Caco-2 (cell line): Measurements from ENCODE around the gene CDCP1. TPM values are rescaled to one million over a fixed set of nuclear protein-coding genes. Genes with fewer than 3 reads are reported as not detected.
"Not testable (repeated sequence)": the region's sequence is repeated elsewhere in the genome, so short reads cannot be mapped to it uniquely, and the experiment has no call there.

Experiments used
- BruUV-seq: library from RNA; stranded (reverse); fragments of 400-500 nt; replicated peaks from 2 replicates; lab custom pipeline; 2021; lab: Mats Ljungman, UMichigan
- CTCF ChIA-PET: fragments of 300-600 bp; sonication (Branson Sonifier 250); formaldehyde crosslinking; loops from one replicate; lab custom pipeline; 2022; ENCODE audit warnings: antibody characterized with exemption; lab: Charles Lee
- POLR2A ChIA-PET: fragments of 300-600 bp; sonication (Branson Sonifier 250); formaldehyde crosslinking; loops from one replicate; lab custom pipeline; 2022; ENCODE audit warnings: antibody characterized with exemption; lab: Charles Lee
- DNase-seq, 2 experiments: peaks; one replicate each; pipeline versions ENCODE4 v3.0.0 to v3.0.0-alpha.2; 2020 to 2022
- H3K27me3 ChIP-seq: replicated peaks from 2 replicates; pipeline ENCODE4 v1.6.0; 2011; ENCODE audit warnings: low read length; ENCODE audit not compliant: control insufficient read depth, insufficient read depth
- H3K36me3 ChIP-seq: 2 replicates; pipeline ENCODE4 v1.5.1; 2011; ENCODE audit warnings: low read length; ENCODE audit not compliant: control insufficient read depth, insufficient read depth
- H3K4me1 ChIP-seq: fragments of 250-450 bp; sonication (Bioruptor Pico); 2 replicates; pipeline ENCODE4 v1.5.1; 2020; ENCODE audit warnings: mild to moderate bottlenecking
- H3K4me3 ChIP-seq: 2 replicates; pipeline ENCODE4 v1.5.1; 2011; ENCODE audit warnings: low read depth, mild to moderate bottlenecking, control low read depth, low read length
- H3K9me3 ChIP-seq: fragments of 250-450 bp; sonication (Bioruptor Pico); 2 replicates; pipeline ENCODE4 v1.5.1; 2020; ENCODE audit warnings: mild to moderate bottlenecking, moderate library complexity
- H3K27ac Mint-ChIP-seq: one replicate; pipeline ENCODE4 v1.8.0; 2022; ENCODE audit warnings: mixed read lengths; ENCODE audit not compliant: unreplicated experiment
- H3K27me3 Mint-ChIP-seq: one replicate; pipeline ENCODE4 v1.8.0; 2022; ENCODE audit warnings: mixed read lengths; ENCODE audit not compliant: insufficient read depth, unreplicated experiment
- H3K36me3 Mint-ChIP-seq: one replicate; pipeline ENCODE4 v1.8.0; 2022; ENCODE audit warnings: mild to moderate bottlenecking, mixed read lengths; ENCODE audit not compliant: insufficient read depth, unreplicated experiment
- H3K4me1 Mint-ChIP-seq: one replicate; pipeline ENCODE4 v1.8.0; 2022; ENCODE audit warnings: low read depth, mixed read lengths; ENCODE audit not compliant: unreplicated experiment
- H3K4me3 Mint-ChIP-seq: one replicate; pipeline ENCODE4 v1.8.0; 2022; ENCODE audit warnings: mild to moderate bottlenecking, moderate library complexity, mixed read lengths; ENCODE audit not compliant: unreplicated experiment
- H3K9me3 Mint-ChIP-seq: one replicate; pipeline ENCODE4 v1.8.0; 2022; ENCODE audit warnings: mixed read lengths; ENCODE audit not compliant: unreplicated experiment
- intact Hi-C: fragments of 100-400 bp; cut with micrococcal nuclease; formaldehyde crosslinking; loops from one replicate; pipeline ENCODE4 v1.10.0; 2022; ENCODE audit not compliant: unreplicated experiment
- total RNA-seq: library from RNA; stranded (reverse); gene quantifications from 2 replicates; pipeline ENCODE4 v1.2.3, GENCODE V29; 2022
- TF ChIP-seq, protein P1 (sequence below), 2 experiments: fragments of 200-600 bp in 1 of 2; IDR thresholded peaks; 1 replicate in 1 of 2; 2 replicates in 1 of 2; pipeline versions ENCODE4 v1.5.1 to v1.8.0; 2011 to 2022; ENCODE audit warnings: antibody characterized with exemption in 1 of 2, control low read depth in 1 of 2, inconsistent platforms in 1 of 2, low read depth in 1 of 2, low read length in 1 of 2, mild to moderate bottlenecking in 1 of 2, moderate library complexity in 1 of 2; ENCODE audit not compliant: insufficient read depth in 1 of 2, severe bottlenecking in 1 of 2, unreplicated experiment in 1 of 2

Gene CDCP1
- total RNA-seq, 1 experiment from 2014 or later, result 22.5 TPM

DNA sequence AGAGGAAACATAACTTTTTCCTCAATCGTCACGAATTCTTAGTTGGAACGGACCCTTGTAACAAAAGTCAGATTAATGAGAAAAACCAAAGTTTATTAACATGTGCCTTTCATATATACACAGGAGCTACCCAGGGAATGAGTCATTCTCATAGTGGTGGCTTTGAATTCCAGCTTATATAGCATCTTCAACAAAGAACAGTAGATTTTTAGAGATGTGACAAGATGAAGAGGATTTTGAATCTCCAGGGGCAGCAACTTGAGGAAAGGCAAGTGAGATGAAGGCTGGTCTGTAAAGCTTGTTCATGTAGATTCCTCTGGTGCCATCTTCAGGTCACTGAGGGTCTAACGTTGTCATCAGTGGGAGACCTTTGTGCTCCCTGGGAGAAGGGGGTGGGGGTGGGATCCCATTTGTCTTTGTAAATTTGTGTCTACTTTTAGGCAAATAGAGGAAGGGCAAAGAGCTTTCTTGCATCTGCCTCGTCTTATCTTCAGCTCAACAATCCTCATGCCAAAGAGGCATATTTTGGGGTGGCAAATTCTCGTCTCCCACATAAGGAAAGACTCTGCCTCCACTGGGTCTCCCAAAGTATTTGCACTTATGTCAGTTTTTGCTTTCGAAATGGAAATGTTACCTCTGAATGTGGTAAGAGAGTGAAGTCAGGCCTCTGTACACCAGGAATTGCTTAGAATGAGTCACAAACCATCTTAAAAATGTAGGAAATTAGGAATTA, 90.6 kb downstream of the CDCP1 start:
- intact Hi-C loops, result loop anchor here (1.0 to 5.0 kb wide), 2 partner anchors 18 to 157 kb away; no protein-coding TSS in a partner anchor
- H3K4me1 ChIP-seq, result peaks cover 9% of the 10 kb centered on the region; the same call in 1 of the 2 replicates
- Mint-ChIP-seq H3K9me3 (no peaks in the 10 kb centered on the region), H3K27me3 (no peaks in the 10 kb centered on the region), H3K4me1 (no peaks in the 10 kb centered on the region), H3K36me3 (no peaks in the 10 kb centered on the region), H3K27ac (no peak overlapping the region), H3K4me3 (no peak overlapping the region)
- no peaks in the 10 kb centered on the region for H3K27me3 ChIP-seq
- no peaks in the 10 kb centered on the region for H3K36me3 ChIP-seq
- BruUV-seq, result no TSS peak
- CTCF ChIA-PET, result interaction anchor here (0.6 to 1.6 kb wide), 10 partner anchors 10 to 185 kb away, joined by 3 to 13 read pairs (median 5); no protein-coding TSS in a partner anchor
- POLR2A ChIA-PET, result interaction anchor here (0.6 kb wide), 1 partner anchor 10 kb away, joined by 8 read pairs; no protein-coding TSS in a partner anchor
- H3K9me3 ChIP-seq, result no peaks in the 10 kb centered on the region
- DNase-seq, result peak; percentile 56 to 59
- H3K4me3 ChIP-seq, result no peak overlapping the region
- TF ChIP-seq, protein P1, sequence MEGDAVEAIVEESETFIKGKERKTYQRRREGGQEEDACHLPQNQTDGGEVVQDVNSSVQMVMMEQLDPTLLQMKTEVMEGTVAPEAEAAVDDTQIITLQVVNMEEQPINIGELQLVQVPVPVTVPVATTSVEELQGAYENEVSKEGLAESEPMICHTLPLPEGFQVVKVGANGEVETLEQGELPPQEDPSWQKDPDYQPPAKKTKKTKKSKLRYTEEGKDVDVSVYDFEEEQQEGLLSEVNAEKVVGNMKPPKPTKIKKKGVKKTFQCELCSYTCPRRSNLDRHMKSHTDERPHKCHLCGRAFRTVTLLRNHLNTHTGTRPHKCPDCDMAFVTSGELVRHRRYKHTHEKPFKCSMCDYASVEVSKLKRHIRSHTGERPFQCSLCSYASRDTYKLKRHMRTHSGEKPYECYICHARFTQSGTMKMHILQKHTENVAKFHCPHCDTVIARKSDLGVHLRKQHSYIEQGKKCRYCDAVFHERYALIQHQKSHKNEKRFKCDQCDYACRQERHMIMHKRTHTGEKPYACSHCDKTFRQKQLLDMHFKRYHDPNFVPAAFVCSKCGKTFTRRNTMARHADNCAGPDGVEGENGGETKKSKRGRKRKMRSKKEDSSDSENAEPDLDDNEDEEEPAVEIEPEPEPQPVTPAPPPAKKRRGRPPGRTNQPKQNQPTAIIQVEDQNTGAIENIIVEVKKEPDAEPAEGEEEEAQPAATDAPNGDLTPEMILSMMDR (IDR thresholded peaks at IDR 0.05; ENCODE audit: insufficient read depth in 1 of 2, low read depth in 1 of 2, low read length in 1 of 2, severe bottlenecking in 1 of 2, unreplicated experiment in 1 of 2), result peak; percentile 40 to 48

DNA sequence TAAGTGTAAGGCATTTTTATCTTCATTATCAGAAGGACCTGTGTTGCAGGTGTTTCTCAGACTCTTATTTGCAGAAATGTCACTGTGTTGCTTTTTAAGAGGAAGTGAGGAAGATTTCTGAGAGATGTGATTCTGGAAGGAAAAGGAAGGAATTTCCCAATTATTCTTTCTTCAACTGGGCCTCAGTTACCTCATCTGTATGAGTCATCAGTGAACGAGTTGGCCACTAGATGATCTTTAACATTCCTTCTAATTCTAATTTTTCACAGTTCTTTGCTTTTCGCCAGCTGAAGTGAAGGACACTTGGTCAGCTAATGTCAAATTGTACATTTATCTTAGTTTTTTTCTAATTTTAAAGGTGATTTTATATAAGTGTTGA, 91.2 kb downstream of the CDCP1 start:
- no peak overlapping the region for H3K4me3 Mint-ChIP-seq
- H3K4me1 Mint-ChIP-seq, result no peaks in the 10 kb centered on the region
- no peak for DNase-seq
- H3K9me3 ChIP-seq, result no peaks in the 10 kb centered on the region
- intact Hi-C loops, result loop anchor here (1.0 to 5.0 kb wide), 2 partner anchors 18 to 157 kb away; no protein-coding TSS in a partner anchor
- no peaks in the 10 kb centered on the region for H3K9me3 Mint-ChIP-seq
- H3K27me3 ChIP-seq, result no peaks in the 10 kb centered on the region
- no peak overlapping the region for H3K27ac Mint-ChIP-seq
- H3K4me1 ChIP-seq, result peaks cover 9% of the 10 kb centered on the region; the same call in 1 of the 2 replicates
- H3K4me3 ChIP-seq, result no peak overlapping the region
- POLR2A ChIA-PET, result interaction anchor here (0.6 kb wide), 1 partner anchor 10 kb away, joined by 8 read pairs; no protein-coding TSS in a partner anchor
- no peaks in the 10 kb centered on the region for H3K36me3 ChIP-seq
- no peaks in the 10 kb centered on the region for H3K36me3 Mint-ChIP-seq
- CTCF ChIA-PET, result interaction anchor here (0.6 to 1.6 kb wide), 10 partner anchors 10 to 185 kb away, joined by 3 to 13 read pairs (median 5); no protein-coding TSS in a partner anchor
- TF ChIP-seq, protein P1 (IDR thresholded peaks at IDR 0.05; ENCODE audit: insufficient read depth in 1 of 2, low read depth in 1 of 2, low read length in 1 of 2, severe bottlenecking in 1 of 2, unreplicated experiment in 1 of 2), result no peak
- BruUV-seq, result no TSS peak
- H3K27me3 Mint-ChIP-seq, result no peaks in the 10 kb centered on the region

DNA sequence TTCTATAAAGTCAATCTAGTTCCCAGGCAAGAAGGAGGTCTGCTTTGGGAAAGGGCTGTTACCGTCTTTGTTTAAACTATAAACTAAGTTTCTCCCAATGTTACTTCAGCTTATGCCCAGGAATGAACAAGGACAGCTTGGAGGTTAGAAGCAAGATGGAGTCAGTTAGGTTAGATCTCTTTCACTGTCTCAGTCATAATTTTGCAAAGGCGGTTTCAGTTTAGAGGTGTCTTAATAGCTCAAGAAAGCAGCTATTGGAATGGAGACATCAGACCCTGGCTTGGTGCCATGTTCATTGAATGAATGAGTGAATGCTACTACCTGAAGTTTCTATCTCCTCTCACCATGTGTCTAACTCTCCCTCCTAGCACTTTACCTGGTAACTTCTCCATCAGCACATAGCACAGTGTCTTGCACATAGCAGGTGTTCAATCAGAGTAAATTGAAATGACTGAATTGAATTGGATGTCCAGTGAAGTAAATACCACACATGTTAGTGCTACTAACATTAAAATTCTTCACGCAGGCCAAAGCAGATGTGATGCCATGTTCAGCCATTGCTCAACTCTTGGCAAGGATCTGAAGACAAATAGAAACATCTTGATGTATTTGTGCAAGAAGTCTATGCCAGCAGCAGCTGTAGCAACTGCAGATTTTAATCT, 91.9 kb downstream of the CDCP1 start:
- H3K36me3 Mint-ChIP-seq, result no peaks in the 10 kb centered on the region
- no peaks in the 10 kb centered on the region for H3K4me1 Mint-ChIP-seq
- DNase-seq, result no peak
- intact Hi-C loops, result no loop called here
- no peaks in the 10 kb centered on the region for H3K27me3 ChIP-seq
- CTCF ChIA-PET, result interaction anchor here (1.6 kb wide), 1 partner anchor 12 kb away, joined by 7 read pairs; no protein-coding TSS in a partner anchor
- no TSS peak for BruUV-seq
- no peaks in the 10 kb centered on the region for H3K9me3 Mint-ChIP-seq
- H3K4me3 Mint-ChIP-seq, result no peak overlapping the region
- TF ChIP-seq, protein P1 (IDR thresholded peaks at IDR 0.05; ENCODE audit: insufficient read depth in 1 of 2, low read depth in 1 of 2, low read length in 1 of 2, severe bottlenecking in 1 of 2, unreplicated experiment in 1 of 2), result no peak
- H3K36me3 ChIP-seq, result no peaks in the 10 kb centered on the region
- H3K27me3 Mint-ChIP-seq, result peaks cover 4% of the 10 kb centered on the region
- H3K27ac Mint-ChIP-seq, result no peak overlapping the region
- no peaks in the 10 kb centered on the region for H3K9me3 ChIP-seq
- peaks cover 9% of the 10 kb centered on the region; the same call in 1 of the 2 replicates for H3K4me1 ChIP-seq
- POLR2A ChIA-PET, result no interaction called here
- H3K4me3 ChIP-seq, result no peak overlapping the region

DNA sequence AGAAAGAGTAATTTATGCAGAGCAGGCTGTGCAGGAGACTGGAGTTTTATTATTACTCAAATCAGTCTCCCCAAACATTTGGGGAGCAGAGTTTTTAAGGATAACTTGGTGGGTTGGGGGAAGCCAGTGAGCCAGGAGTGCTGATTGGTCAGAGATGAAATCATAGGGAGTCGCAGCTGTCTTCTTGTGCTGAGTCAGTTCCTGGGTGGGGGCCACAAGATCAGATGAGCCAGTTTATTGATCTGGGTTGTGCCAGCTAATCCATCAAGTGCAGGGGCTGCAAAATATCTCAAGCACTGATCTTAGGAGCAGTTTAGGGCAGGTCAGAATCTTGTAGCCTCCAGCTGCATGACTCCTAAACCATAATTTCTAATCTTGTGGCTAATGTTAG, 92.4 kb downstream of the CDCP1 start:
- intact Hi-C loops, CTCF ChIA-PET, H3K9me3 ChIP-seq, H3K27ac Mint-ChIP-seq, POLR2A ChIA-PET, DNase-seq, BruUV-seq, H3K27me3 Mint-ChIP-seq, H3K9me3 Mint-ChIP-seq, H3K4me1 Mint-ChIP-seq, H3K4me3 Mint-ChIP-seq, H3K4me3 ChIP-seq, H3K27me3 ChIP-seq, H3K36me3 Mint-ChIP-seq, H3K36me3 ChIP-seq, H3K4me1 ChIP-seq: not testable (repeated sequence)
